Caki2 (cell line): ENCODE results near the gene PRIMA1. TPM values are rescaled to one million over a fixed set of nuclear protein-coding genes. Genes with fewer than 3 reads are reported as not detected.

ENCODE experiments used
- DNase-seq: peaks from one replicate; pipeline ENCODE4 v3.0.0-alpha.2; 2015; ENCODE audit warnings: low read depth
- in situ Hi-C: cut with HindIII; loops from 2 replicates; pipeline ENCODE4 v1.10.0; 2016; ENCODE audit warnings: low sequenced_read_pairs, low pct_unique_long_range_greater_than_20kb, mixed read lengths
- total RNA-seq: library from RNA; depleted of rRNA; stranded (reverse); fragments of >200 nt; shearing (Covaris generic); gene quantifications from 2 replicates; pipeline ENCODE4 v1.2.3, GENCODE V29; 2014; ENCODE audit warnings: low replicate concordance

Gene PRIMA1
- total RNA-seq, 1 experiment from 2014 or later = not detected

DNA sequence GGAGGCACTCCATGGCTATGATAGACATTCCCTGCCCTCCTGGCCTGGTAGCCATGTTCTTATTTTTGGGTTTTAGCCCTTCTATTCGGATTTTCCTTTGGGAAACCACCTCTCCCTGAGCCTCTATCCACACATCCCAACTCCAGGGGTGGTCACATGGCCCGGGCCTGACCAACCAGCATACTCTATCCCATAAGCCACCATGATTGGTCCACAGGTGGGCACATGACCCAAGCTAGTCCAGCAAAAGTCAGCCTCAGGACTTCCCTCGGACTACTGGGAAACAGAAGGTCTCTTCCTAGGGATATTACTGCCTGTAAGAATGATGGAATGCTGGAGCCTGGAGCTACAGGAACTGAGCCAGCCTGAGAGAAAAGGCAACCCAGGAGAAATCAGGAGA lies 12.5 kb downstream of the PRIMA1 start:
- in situ Hi-C loops = no loop called here
- no peak for DNase-seq

DNA sequence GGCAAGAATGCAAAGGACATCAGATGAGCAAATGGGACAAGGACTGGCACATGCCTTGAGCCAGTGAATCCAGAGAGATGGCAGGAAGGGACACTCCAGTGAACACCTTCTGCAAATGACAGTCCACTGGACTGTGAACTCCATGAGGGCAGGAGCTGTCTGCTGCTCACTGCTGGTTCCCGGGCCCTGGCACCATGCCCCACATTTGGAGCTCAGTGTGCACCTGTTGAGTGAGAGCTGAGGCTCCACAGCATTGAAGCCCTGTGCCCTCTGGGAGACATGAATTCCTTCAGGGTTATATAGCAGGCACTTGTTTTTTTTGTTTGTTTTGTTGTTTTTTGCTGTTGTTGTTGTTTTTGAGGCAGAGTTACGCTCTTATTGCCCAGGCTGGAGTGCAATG lies 13.1 kb downstream of the PRIMA1 start:
- in situ Hi-C loops = no loop called here
- DNase-seq = no peak

DNA sequence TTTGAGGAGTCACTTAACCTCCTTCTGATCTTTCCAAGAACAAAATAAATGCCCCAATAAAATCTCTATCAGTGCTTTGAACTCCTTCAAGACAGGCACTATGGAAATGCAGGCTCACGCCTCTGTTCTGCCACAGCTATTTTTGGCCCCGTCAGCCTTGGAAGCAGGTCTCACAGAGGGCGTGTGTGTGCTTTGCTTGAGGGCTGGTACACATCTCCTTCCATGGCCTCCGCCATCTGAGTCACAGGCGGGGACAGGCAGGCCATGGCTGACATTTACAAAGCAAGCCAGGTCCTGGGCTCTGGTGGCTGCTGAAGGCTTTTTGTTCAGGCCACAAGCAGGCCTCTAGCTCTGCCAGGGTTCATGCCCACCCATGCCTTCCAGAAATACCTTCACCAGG lies 16.0 kb downstream of the PRIMA1 start:
- in situ Hi-C loops = no loop called here
- no peak for DNase-seq

DNA sequence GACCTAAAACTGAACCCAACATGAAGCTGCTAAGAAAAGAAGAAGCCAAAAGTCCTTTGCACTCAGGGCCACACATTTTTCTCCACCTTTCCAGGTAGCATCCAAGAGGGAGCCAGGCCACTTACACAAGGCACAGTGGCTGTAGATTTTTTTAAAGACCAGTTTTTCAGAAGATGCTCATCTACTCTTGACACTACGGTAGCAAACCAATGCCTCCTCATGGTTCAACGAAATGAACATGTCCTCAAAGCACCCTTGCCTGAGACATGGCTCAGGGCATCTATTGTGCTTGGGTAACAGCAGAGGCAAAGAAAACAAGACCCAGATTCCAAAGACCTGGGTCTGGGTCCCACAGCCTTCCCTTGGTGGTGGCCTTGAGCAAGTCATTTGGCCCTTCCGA lies 22.3 kb downstream of the PRIMA1 start:
- in situ Hi-C loops = no loop called here
- DNase-seq = no peak

DNA sequence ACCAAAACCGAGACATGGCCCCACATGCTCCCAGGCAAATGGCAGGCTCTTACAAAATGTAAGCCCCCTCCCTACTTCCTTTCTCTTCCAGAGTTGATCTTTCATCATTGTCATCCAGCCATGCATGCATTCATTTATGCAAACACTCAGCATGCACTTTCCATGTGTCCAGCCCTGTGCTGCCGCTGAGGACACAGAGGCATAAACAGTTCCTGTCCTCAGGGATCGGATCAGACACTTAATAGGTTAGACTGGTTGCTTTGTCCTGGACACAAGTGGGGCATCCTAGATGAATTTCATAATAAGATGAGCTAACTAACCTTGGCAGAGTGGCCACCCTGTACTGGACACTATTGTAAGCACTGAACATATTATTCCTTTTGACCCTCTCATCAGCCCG lies 23.1 kb downstream of the PRIMA1 start:
- no peak for DNase-seq
- in situ Hi-C loops = no loop called here

DNA sequence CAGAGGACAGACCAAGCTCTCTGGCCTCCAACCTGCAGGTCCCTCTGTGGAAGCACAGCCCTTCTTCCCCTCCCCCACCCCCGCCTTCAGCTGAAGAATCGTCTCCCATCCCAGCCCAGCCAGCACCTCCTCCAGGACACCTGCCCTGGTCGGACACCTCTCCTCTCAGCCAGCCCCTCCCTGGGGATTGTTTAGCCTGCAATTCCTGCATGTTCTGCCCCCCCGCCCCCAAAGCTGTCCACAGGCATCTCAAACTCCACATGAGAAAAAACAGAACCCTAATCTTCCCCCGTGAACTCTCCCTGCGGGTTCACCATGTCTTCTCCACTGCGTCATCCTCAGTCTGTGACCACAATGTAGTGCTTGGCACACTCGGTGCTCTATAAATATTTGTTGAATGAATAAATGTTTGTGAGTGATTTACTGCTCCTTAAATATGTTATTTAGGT lies 24.1 kb downstream of the PRIMA1 start:
- in situ Hi-C loops = no loop called here
- DNase-seq = no peak

DNA sequence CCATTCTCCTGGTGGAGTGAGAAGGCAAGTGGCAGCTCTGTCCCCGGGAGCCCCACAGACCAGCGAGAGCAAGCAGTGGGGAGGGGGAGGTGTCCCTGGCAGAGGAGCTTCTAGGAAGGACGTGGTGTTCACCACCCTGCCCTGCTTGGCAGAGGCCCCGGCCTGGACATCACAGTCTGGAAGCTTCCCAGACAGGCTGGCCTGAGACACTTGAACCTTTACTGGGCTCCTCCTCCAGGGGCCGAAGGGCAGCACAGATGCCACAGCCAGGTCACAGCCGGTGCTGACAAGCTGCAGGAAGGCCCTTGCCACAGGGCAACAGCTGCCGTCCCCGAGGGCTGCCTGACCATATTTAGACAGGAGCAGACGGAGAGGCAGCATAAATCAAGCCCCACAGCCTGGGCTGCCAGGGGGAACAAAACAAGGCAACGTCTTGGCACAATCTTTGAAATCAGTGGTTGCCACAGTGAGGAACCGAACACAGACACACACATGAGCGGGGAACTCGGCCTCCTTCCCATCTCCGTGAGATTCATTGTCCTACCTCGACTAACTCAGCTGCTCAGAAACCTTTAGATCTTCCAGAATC lies 28.5 kb downstream of the PRIMA1 start:
- in situ Hi-C loops = no loop called here
- DNase-seq = no peak

DNA sequence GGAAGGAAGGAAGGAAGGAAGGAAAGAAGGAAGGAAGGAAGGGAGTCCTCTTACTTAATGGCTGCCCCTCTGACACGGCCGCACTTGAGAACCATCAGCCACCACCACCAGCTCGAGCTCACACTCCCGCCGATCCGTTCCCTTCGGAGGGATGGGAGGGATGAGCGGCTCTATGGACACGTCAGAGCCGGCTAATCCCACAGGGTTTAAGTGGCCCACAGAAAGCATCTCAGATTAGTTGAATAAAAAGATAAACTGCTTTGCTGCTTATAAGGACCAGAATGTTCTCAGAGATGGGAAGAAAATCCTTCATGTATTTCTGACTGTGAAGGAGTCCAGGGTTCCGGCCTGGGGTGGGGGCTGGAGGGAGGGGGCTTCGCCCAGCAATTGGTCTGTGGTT lies 31.1 kb downstream of the PRIMA1 start:
- in situ Hi-C loops = no loop called here
- DNase-seq = no peak

DNA sequence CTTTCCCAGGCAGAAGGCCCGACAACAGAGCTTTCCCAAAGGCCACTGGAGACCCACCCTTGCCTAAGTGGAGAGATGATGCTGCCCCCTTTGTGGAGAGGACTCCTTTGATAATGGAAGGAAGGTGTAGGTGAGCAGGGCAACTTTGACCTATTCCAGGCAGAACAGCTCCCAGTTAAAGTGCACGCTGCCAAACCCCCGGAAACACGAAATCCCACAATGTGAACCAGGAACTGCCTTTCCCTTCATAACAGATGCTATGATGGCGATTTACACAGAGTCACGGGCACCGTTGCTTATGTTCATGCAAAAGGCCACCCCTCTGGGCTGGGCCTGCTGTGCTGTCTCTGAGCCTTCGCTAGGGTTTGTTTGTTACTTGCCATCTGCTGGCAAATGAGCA lies 34.6 kb downstream of the PRIMA1 start:
- in situ Hi-C loops = no loop called here
- no peak for DNase-seq

DNA sequence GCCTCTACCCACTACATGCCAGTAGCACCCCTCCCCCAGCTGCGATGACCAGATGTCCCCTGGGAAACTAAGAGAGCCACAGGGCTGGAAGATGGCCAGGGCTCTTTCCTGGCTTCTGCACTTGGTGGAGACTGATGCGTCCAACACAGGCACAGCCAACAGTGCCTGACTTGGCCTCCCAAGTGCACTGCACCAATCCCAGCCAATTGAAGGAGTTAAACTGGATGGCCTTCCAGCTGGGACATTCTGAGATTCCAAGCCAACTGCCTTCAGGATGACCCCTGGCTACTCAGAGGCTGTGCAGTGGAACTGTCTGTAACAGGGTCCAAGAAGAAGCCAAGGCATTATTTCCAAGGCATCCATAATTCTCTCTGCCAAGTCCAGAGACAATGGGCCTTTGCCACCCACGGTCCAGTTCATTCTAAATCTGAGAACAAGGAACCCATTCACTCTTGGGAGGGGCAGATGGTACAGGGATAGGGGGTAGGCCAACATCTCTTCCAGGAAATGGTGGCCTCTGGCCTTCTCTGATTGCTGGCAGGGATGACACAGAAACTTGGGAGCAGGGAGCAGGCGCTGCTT lies 35.2 kb downstream of the PRIMA1 start:
- in situ Hi-C loops = no loop called here
- no peak for DNase-seq

DNA sequence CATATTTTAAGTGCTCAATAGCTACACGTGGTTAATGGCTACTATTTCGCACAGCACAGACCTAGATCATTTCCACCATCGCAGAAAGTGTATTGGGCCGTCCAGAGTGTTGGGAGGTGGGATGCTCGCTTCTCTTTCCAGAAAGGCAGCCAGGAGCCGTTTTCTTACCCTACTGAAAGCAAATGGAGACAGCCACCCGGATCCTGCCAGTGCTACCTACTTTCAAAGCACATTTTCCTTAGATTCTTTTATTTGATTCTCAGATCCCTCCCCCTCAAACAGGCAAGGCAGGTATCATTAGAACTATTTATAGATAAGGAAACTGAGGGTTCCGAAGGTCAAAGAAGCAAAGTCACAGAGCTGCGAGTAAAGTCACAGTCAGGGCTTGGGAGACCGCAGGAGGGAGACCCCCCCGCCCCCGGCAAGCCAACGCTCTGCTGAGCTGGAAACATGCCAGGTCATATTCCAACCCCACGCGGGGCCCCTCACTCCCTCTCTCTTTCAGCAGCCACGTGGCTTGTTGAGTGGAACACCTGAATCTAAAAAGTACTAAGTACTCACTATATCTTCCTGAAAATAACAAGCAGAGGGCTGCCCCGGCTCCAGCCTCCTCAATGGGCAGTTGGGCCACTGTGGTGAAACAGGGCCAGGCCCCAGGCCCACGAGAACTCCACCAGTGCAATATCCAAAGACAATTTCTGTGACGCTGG lies 36.2 kb downstream of the PRIMA1 start:
- no peak for DNase-seq
- in situ Hi-C loops = no loop called here

DNA sequence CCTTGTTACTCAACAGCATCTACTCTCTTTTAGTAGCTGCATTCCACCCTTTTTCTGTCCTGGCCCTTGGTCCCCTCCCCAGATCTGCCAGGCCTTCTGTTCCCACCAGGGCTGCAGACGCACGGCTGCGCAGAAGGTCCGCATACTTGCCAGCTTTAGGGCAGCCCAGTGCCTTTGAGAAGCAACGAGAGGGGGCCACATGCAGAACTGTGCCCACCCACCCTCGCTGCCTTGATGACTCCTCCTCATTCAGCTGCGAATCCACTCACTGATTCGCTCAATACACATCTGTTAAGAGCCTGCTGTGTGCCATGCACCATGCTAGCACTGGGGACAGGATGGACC lies 39.2 kb downstream of the PRIMA1 start:
- in situ Hi-C loops = no loop called here
- no peak for DNase-seq

DNA sequence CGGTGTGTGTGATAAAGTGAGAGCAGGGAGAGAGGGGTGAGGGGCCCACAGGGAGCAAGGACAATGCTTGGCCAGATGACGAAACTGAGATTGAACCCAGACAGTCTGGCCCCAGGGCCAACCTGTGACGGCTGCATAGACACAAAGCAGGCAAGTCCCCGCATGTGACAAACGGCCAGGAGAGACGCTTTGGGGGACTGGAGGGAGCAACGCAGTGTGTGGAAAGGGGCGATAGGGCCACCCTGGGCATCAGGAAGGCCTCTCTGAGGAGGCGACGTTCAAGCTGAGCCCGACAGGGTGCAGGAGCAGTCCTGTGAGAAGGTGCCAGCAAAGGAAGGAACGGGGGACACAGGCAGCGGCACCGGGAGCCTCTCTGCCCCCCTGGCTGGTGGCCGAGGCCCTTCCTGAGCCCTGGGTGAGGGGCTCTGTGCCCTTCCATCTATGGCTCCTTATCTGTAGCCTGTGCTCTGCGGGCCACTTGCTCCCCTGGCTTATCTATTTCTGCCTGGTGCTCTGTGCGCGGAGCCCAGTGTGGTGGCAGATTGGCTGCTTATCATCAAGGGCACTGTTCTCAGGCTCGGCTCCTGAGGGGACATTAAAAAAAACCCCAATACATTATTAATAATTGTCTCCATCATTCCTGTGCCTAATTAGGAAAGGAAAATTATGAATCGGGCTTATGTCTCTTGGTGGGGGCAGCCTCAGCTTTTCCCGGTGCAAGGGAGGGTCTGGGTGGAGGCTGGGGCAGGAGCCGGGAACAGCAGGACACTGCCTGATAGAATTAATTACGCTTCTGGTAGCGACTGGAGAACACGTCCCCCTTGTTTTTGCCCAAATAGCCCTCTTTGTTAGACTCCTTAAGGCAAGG lies 39.8 kb downstream of the PRIMA1 start:
- no peak for DNase-seq
- in situ Hi-C loops = no loop called here

DNA sequence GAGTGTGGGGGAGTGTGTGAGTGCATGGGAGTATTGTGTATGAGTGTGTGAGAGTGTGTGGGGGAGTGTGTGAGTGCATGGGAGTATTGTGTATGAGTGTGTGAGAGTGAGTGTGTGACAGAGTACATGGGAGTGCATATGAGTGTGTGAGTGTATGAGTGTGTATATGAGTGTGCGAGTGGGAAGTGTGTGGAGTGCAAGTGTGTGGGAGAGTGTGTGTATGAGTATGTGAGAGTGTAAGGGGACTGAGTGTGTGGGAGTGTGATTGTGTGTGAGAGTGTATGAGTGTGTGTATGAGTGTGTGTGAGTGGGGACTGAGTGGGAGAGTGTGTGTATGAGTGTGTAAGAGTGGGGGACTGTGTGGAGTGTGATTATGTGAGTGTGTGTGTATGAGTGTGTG lies 40.7 kb downstream of the PRIMA1 start:
- in situ Hi-C loops = no loop called here
- DNase-seq = no peak

DNA sequence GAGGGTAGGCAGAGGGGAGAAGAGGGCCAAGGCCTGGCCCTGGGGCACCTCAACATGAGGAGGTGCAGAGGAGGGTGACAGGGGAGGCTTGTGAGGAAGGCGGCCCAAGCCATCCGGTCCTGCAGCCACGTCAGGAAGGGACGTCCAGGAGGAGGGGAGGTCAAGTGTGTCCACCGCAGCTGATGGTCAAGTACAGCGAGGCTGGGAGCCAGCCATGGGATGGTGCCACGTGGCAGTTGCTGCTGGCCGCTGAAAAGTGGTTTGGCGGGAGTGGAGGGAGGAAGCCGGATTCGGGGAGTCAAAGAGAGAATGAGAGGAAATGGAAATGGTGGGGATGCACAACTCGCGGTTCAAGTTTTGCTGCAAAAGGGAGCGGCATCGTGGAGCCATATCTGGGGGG lies 41.2 kb downstream of the PRIMA1 start:
- DNase-seq = no peak
- in situ Hi-C loops = no loop called here

DNA sequence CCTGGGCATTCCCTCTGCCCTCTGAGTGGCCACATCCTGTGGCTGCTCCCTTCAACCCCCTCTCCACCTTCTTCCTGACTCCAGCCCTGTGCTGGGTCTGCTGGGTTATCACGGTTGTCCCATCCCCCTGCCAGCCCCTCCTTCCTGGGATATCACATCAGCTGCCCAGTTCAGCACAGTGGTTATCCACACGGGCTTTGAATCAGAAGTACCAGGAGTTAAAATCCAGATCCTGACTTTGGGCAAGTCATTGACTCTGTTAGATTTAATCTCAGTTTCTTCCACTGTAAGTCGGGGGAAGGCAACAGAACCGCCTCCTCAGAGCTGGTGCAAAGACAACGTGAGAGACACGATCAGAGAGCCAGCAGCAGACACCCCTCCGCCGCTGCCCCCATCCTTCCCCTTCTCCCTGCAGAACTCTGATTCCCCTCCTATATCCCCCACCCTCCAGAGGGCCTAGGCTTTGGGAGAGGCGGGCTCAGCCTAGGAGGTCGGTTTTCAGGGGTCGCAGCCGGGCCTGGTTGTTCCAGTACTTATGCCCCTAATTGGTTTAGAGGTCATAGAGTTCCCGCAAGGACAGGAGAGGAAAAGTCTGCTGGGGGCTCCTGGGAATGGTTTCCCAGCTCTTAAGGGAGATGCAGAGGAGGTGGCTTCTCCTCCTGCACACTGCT lies 42.5 kb downstream of the PRIMA1 start:
- no peak for DNase-seq
- in situ Hi-C loops = no loop called here

DNA sequence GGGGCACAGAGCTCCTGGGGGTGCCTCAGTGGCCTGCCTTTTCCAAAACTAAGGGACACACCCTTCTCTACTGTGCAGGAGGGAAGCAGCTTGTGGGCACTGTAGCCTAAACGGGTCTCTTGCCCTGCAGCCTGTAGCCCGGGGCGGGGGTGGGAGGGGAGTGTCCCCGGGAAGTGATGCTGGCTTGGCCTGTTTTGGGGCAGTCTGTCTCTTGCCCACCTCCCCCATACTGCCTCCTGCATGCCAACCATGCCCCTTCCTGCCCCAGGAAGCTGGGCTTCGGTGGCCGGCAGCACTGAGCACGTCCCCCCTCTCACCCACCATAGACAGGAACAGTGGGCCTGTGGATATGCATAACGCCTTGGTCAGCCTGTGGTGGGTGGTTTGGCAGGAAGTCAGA lies 43.4 kb downstream of the PRIMA1 start:
- DNase-seq = no peak
- in situ Hi-C loops = no loop called here

DNA sequence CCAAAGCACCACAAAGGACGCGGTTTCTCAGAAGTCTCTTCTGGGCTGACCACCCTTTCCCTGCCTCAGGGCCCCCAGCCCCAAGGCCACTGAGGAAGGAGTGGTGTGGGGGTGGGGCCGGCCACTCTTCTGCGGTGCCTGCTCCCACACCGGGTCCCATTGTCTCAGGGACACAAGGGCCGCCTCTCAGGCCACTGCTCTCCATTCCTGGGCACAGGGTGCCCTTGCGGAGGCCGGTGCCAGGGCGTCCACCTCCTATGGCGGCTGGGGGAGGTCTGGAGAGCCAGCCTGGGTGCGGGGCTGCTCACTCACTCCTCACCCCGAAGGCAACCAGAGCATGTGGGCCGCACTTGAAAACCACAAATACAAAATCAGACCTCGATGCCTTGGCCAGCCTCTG lies 44.1 kb downstream of the PRIMA1 start:
- no peak for DNase-seq
- in situ Hi-C loops = no loop called here
